H9 (cell line): ENCODE measurements around the gene TACC2. TPM values are rescaled to one million over a fixed set of nuclear protein-coding genes. Genes with fewer than 3 reads are reported as not detected.
"Not testable (repeated sequence)": the region's sequence is repeated elsewhere in the genome, so short reads cannot be mapped to it uniquely, and the experiment has no call there.

Experiments used
- DNase-seq: peaks from one replicate; pipeline ENCODE4 v3.0.0-alpha.2; 2017
- H2AFZ ChIP-seq: one replicate; pipeline ENCODE4 v1.6.1; 2013; ENCODE audit warnings: mild to moderate bottlenecking, low read length, control low read depth, moderate library complexity
- H2AK5ac ChIP-seq: 2 replicates; pipeline ENCODE4 v1.6.1; 2013; ENCODE audit warnings: low read length, control low read depth, mixed read lengths; ENCODE audit not compliant: insufficient read length
- H2BK120ac ChIP-seq: one replicate; pipeline ENCODE4 v1.6.1; 2013; ENCODE audit warnings: low read depth, mild to moderate bottlenecking, low read length, control low read depth, inconsistent platforms; ENCODE audit not compliant: poor library complexity, severe bottlenecking
- H2BK12ac ChIP-seq: 2 replicates; pipeline ENCODE4 v1.6.1; 2013; ENCODE audit warnings: low read length, control low read depth, mixed read lengths, low read depth; ENCODE audit not compliant: insufficient read length
- H2BK15ac ChIP-seq: 2 replicates; pipeline ENCODE4 v1.6.1; 2013; ENCODE audit warnings: low read depth, low read length, control low read depth
- H2BK20ac ChIP-seq: one replicate; pipeline ENCODE4 v1.6.1; 2013; ENCODE audit warnings: low read depth, mild to moderate bottlenecking, low read length, control low read depth, inconsistent platforms; ENCODE audit not compliant: poor library complexity, severe bottlenecking
- H2BK5ac ChIP-seq: 2 replicates; pipeline ENCODE4 v1.6.1; 2013; ENCODE audit warnings: low read length, control low read depth, mixed read lengths; ENCODE audit not compliant: insufficient read length
- H3K14ac ChIP-seq: 2 replicates; pipeline ENCODE4 v1.6.1; 2013; ENCODE audit warnings: low read length, control low read depth; ENCODE audit not compliant: insufficient read depth
- H3K18ac ChIP-seq: 2 replicates; pipeline ENCODE4 v1.6.1; 2013; ENCODE audit warnings: low read depth, mild to moderate bottlenecking, mixed read lengths, low read length, control low read depth; ENCODE audit not compliant: insufficient read length
- H3K23ac ChIP-seq: 2 replicates; pipeline ENCODE4 v1.6.1; 2013; ENCODE audit warnings: low read length, control low read depth, mixed read lengths, low read depth; ENCODE audit not compliant: insufficient read length
- H3K23me2 ChIP-seq: 2 replicates; pipeline ENCODE4 v1.6.1; 2013; ENCODE audit warnings: low read depth, mild to moderate bottlenecking, mixed read lengths, low read length, control low read depth; ENCODE audit not compliant: insufficient read length, poor library complexity, severe bottlenecking
- H3K27ac ChIP-seq: 2 replicates; pipeline ENCODE4 v1.5.1; 2013; ENCODE audit warnings: low read length, control low read depth, mixed read lengths, low read depth; ENCODE audit not compliant: insufficient read length
- H3K27me3 ChIP-seq: 2 replicates; pipeline ENCODE4 v1.6.1; 2013; ENCODE audit warnings: low read length, control low read depth, inconsistent platforms; ENCODE audit not compliant: insufficient read depth
- H3K4ac ChIP-seq: 2 replicates; pipeline ENCODE4 v1.6.1; 2013; ENCODE audit warnings: low read depth, mild to moderate bottlenecking, control low read depth, inconsistent platforms, low read length, moderate library complexity
- H3K4me1 ChIP-seq: 2 replicates; pipeline ENCODE4 v1.6.1; 2013; ENCODE audit warnings: low read length, control low read depth, inconsistent platforms; ENCODE audit not compliant: insufficient read depth
- H3K4me2 ChIP-seq: 2 replicates; pipeline ENCODE4 v1.6.1; 2013; ENCODE audit warnings: low read length, control low read depth, mixed read lengths; ENCODE audit not compliant: insufficient read length, insufficient read depth
- H3K56ac ChIP-seq: 2 replicates; pipeline ENCODE4 v1.6.1; 2013; ENCODE audit warnings: low read depth, mild to moderate bottlenecking, mixed read lengths, low read length, control low read depth; ENCODE audit not compliant: insufficient read length
- H3K79me1 ChIP-seq: 2 replicates; pipeline ENCODE4 v1.6.1; 2013; ENCODE audit warnings: low read depth, mild to moderate bottlenecking, moderate library complexity, low read length, control low read depth, inconsistent platforms; ENCODE audit not compliant: insufficient read depth, poor library complexity, severe bottlenecking
- H3K79me2 ChIP-seq: 2 replicates; pipeline ENCODE4 v1.6.1; 2013; ENCODE audit warnings: low read length, control low read depth, inconsistent platforms; ENCODE audit not compliant: insufficient read depth
- H3K9ac ChIP-seq: 2 replicates; pipeline ENCODE4 v1.6.1; 2013; ENCODE audit warnings: low read length, control low read depth, mixed read lengths; ENCODE audit not compliant: insufficient read length; ENCODE audit errors: extremely low read depth
- H3K9me3 ChIP-seq: one replicate; pipeline ENCODE4 v1.6.1; 2013; ENCODE audit warnings: low read depth, low read length, inconsistent platforms; ENCODE audit not compliant: control insufficient read depth
- H3T11ph ChIP-seq: one replicate; pipeline ENCODE4 v1.6.1; 2013; ENCODE audit warnings: mild to moderate bottlenecking, low read length, control low read depth, inconsistent platforms
- H4K20me1 ChIP-seq: one replicate; pipeline ENCODE4 v1.6.1; 2013; ENCODE audit not compliant: control insufficient read depth, insufficient read length, insufficient read depth
- H4K5ac ChIP-seq: 2 replicates; pipeline ENCODE4 v1.6.1; 2013; ENCODE audit warnings: low read depth, mild to moderate bottlenecking, mixed read lengths, low read length, control low read depth; ENCODE audit not compliant: insufficient read length
- H4K8ac ChIP-seq: replicated peaks from 2 replicates; pipeline ENCODE4 v1.6.1; 2013; ENCODE audit warnings: low read length, control low read depth, mixed read lengths, low read depth; ENCODE audit not compliant: insufficient read length
- H4K91ac ChIP-seq: 2 replicates; pipeline ENCODE4 v1.6.1; 2013; ENCODE audit warnings: low read depth, mild to moderate bottlenecking, moderate library complexity, mixed read lengths, low read length, control low read depth; ENCODE audit not compliant: insufficient read length
- H3K27ac Mint-ChIP-seq, 3 experiments: 2 replicates in 2 of 3; 3 replicates in 1 of 3; pipeline ENCODE4 v1.8.0; 2020 to 2021; ENCODE audit warnings: mixed read lengths in 3 of 3, mild to moderate bottlenecking in 1 of 3, moderate library complexity in 1 of 3
- H3K27me3 Mint-ChIP-seq: 2 replicates; pipeline ENCODE4 v1.8.0; 2021; ENCODE audit warnings: low read depth, mild to moderate bottlenecking, moderate library complexity, mixed read lengths
- H3K36me3 Mint-ChIP-seq, 3 experiments: 2 replicates in 2 of 3; 3 replicates in 1 of 3; pipeline ENCODE4 v1.8.0; 2020 to 2021; ENCODE audit warnings: low read depth in 3 of 3, mixed read lengths in 3 of 3; ENCODE audit not compliant: insufficient read depth in 1 of 3
- H3K4me1 Mint-ChIP-seq, 2 experiments: 2 replicates each; pipeline ENCODE4 v1.8.0; 2020; ENCODE audit warnings: mixed read lengths in 2 of 2
- H3K4me3 Mint-ChIP-seq, 2 experiments: 2 replicates in 1 of 2; 3 replicates in 1 of 2; pipeline ENCODE4 v1.8.0; 2020 to 2021; ENCODE audit warnings: mild to moderate bottlenecking in 2 of 2, mixed read lengths in 2 of 2, moderate library complexity in 1 of 2
- H3K9me3 Mint-ChIP-seq, 2 experiments: 2 replicates in 1 of 2; 3 replicates in 1 of 2; pipeline ENCODE4 v1.8.0; 2020; ENCODE audit warnings: mild to moderate bottlenecking in 2 of 2, mixed read lengths in 2 of 2, moderate library complexity in 1 of 2
- WGBS: extraction: QIAGEN DNeasy Blood & Tissue Kit; methylation state at CpG from one replicate; pipeline ENCODE4 v1.1.7; 2013; ENCODE audit warnings: missing lambda C conversion rate, low lambda C conversion rate, mixed read lengths; ENCODE audit not compliant: insufficient read length; ENCODE audit errors: extremely low coverage; 5-methylcytosine and 5-hydroxymethylcytosine counted together
- total RNA-seq: library from RNA; stranded (reverse); gene quantifications from 2 replicates; pipeline ENCODE4 v1.2.1, GENCODE V29; 2021
- TF ChIP-seq, protein P1 (sequence below): fragments of 200-600 bp; sonication (generic); conservative IDR thresholded peaks from 3 replicates; pipeline ENCODE4 v1.8.0; 2021; ENCODE audit warnings: antibody characterized with exemption, mild to moderate bottlenecking

TACC2 gene
- total RNA-seq, 1 experiment from 2014 or later = 58.1 TPM

DNA sequence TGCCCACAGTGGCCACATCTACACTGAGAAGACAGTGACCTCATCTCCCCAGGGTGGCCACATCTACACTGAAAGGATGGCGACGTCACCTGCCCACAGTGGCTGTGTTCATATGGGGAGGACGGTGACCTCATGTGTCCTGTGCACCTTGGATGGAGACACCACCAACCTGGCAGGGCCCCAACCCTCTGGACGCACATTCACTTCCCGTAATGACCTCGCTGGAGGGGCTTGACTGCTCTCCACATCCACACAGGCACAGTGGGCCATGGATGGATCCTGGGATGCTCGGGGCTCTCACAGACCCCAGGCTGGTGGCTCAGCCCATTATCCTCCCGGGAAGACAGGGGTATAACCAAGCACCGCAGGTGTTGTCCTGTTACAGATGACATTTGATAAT, 212.4 kb downstream of the TACC2 start:
- H2BK20ac ChIP-seq = no peak overlapping the region
- Mint-ChIP-seq H3K4me3 (no peak overlapping the region), H3K36me3 (peaks cover 29 to 51% (median 34%) of the 10 kb centered on the region in 3 experiments), H3K27me3 (no peaks in the 10 kb centered on the region), H3K27ac (no peak overlapping the region), H3K9me3 (no peaks in the 10 kb centered on the region), H3K4me1 (peaks cover 9 to 10% of the 10 kb centered on the region in 2 experiments)
- no peak overlapping the region for H4K91ac ChIP-seq
- no CpG with 5 or more reads among the region's 9 CpGs for WGBS
- H3K27ac ChIP-seq = no peak overlapping the region
- no peak overlapping the region for H2AK5ac ChIP-seq
- H4K8ac ChIP-seq = no peak overlapping the region
- no peak overlapping the region for H2BK12ac ChIP-seq
- no peak overlapping the region for H3K4ac ChIP-seq
- no peak overlapping the region for H3K9ac ChIP-seq
- no peaks in the 10 kb centered on the region for H3K4me1 ChIP-seq
- H4K20me1 ChIP-seq = no peaks in the 10 kb centered on the region
- no peak overlapping the region for H2AFZ ChIP-seq
- H2BK120ac ChIP-seq = no peak overlapping the region
- no peak overlapping the region for H3K56ac ChIP-seq
- no peaks in the 10 kb centered on the region for H3K9me3 ChIP-seq
- H3K27me3 ChIP-seq = no peaks in the 10 kb centered on the region
- no peak overlapping the region for H3K4me2 ChIP-seq
- no peak overlapping the region for H2BK15ac ChIP-seq
- no peak overlapping the region for H3T11ph ChIP-seq
- no peak overlapping the region for H2BK5ac ChIP-seq
- H3K79me2 ChIP-seq = no peaks in the 10 kb centered on the region
- H3K18ac ChIP-seq = no peak overlapping the region
- no peak overlapping the region for H3K23ac ChIP-seq
- no peak overlapping the region for H3K14ac ChIP-seq
- no peaks in the 10 kb centered on the region for H3K23me2 ChIP-seq
- H4K5ac ChIP-seq = no peak overlapping the region
- H3K79me1 ChIP-seq = no peaks in the 10 kb centered on the region
- TF ChIP-seq, protein P1, sequence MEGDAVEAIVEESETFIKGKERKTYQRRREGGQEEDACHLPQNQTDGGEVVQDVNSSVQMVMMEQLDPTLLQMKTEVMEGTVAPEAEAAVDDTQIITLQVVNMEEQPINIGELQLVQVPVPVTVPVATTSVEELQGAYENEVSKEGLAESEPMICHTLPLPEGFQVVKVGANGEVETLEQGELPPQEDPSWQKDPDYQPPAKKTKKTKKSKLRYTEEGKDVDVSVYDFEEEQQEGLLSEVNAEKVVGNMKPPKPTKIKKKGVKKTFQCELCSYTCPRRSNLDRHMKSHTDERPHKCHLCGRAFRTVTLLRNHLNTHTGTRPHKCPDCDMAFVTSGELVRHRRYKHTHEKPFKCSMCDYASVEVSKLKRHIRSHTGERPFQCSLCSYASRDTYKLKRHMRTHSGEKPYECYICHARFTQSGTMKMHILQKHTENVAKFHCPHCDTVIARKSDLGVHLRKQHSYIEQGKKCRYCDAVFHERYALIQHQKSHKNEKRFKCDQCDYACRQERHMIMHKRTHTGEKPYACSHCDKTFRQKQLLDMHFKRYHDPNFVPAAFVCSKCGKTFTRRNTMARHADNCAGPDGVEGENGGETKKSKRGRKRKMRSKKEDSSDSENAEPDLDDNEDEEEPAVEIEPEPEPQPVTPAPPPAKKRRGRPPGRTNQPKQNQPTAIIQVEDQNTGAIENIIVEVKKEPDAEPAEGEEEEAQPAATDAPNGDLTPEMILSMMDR = no peak
- DNase-seq = no peak

DNA sequence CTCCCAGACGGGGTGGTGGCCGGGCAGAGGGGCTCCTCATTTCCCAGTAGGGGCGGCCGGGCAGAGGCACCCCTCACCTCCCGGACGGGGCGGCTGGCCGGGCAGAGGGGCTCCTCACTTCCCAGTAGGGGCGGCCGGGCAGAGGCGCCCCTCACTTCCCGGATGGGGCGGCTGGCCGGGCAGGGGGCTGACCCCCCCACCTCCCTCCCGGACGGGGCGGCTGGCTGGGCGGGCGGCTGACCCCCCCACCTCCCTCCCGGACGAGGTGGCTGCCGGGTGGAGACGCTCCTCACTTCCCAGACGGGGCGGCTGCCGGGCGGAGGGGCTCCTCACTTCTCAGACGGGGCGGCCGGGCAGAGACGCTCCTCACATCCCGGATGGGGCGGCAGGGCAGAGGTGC, 214.2 kb downstream of the TACC2 start:
- not testable (repeated sequence) for H3K56ac ChIP-seq, H2BK12ac ChIP-seq, H3T11ph ChIP-seq, H3K23ac ChIP-seq, DNase-seq, H2AK5ac ChIP-seq, H2BK120ac ChIP-seq, H3K4me1 ChIP-seq, H3K27ac Mint-ChIP-seq, H3K27ac ChIP-seq, H2BK5ac ChIP-seq, H4K91ac ChIP-seq, H4K20me1 ChIP-seq, H3K27me3 ChIP-seq, H2BK20ac ChIP-seq, H3K4me2 ChIP-seq, H3K23me2 ChIP-seq, H3K79me1 ChIP-seq, H3K18ac ChIP-seq, H3K4me3 Mint-ChIP-seq, H3K79me2 ChIP-seq, H2BK15ac ChIP-seq, H3K9me3 Mint-ChIP-seq, H3K4ac ChIP-seq, H3K9me3 ChIP-seq, H2AFZ ChIP-seq, H3K4me1 Mint-ChIP-seq, H3K14ac ChIP-seq, H4K5ac ChIP-seq, H3K27me3 Mint-ChIP-seq, H4K8ac ChIP-seq, H3K9ac ChIP-seq
- peaks cover 32 to 39% (median 32%) of the 10 kb centered on the region in 3 experiments for H3K36me3 Mint-ChIP-seq
- WGBS = no CpG with 5 or more reads among the region's 33 CpGs
